DOHH2 (cell line): ENCODE data around the gene BRCA1.
A peak's percentile ranks its signal among the peaks of the same experiment; 100 is the strongest.
"Not testable (repeated sequence)": the region's sequence is repeated elsewhere in the genome, so short reads cannot be mapped to it uniquely, and the experiment has no call there.

Source experiments
- H3F3A ChIP-seq: fragments of 200-600 bp; sonication (generic), shearing (Covaris generic); 2 replicates; pipeline ENCODE4 v1.6.0; 2016; ENCODE audit warnings: antibody characterized with exemption, mild to moderate bottlenecking; ENCODE audit not compliant: control insufficient read depth, insufficient read depth
- H3K27ac ChIP-seq: fragments of 200-600 bp; sonication (generic); 2 replicates; pipeline ENCODE4 v1.5.1; 2014; ENCODE audit warnings: low read depth, mild to moderate bottlenecking, low read length, moderate library complexity
- H3K27me3 ChIP-seq: fragments of 200-600 bp; sonication (generic); 2 replicates; pipeline ENCODE4 v1.6.1; 2014; ENCODE audit warnings: mild to moderate bottlenecking, low read length, mixed read lengths; ENCODE audit not compliant: control insufficient read depth
- H3K36me3 ChIP-seq: fragments of 200-600 bp; sonication (generic); 2 replicates; pipeline ENCODE4 v1.6.1; 2014; ENCODE audit warnings: mild to moderate bottlenecking, low read length, moderate library complexity, mixed read lengths; ENCODE audit not compliant: control insufficient read depth
- H3K4me1 ChIP-seq: fragments of 200-600 bp; sonication (generic); 2 replicates; pipeline ENCODE4 v1.6.1; 2014; ENCODE audit warnings: mild to moderate bottlenecking, low read length, mixed read lengths; ENCODE audit not compliant: control insufficient read depth
- H3K4me2 ChIP-seq: fragments of 200-600 bp; sonication (generic); 2 replicates; pipeline ENCODE4 v1.6.0; 2014; ENCODE audit warnings: mild to moderate bottlenecking, low read length, moderate library complexity
- H3K4me3 ChIP-seq: fragments of 200-600 bp; sonication (generic); 2 replicates; pipeline ENCODE4 v1.5.1; 2014; ENCODE audit warnings: mild to moderate bottlenecking, low read length, mixed read lengths
- H3K79me2 ChIP-seq: fragments of 200-600 bp; sonication (generic); 2 replicates; pipeline ENCODE4 v1.6.1; 2014; ENCODE audit warnings: mild to moderate bottlenecking, low read length, mixed read lengths; ENCODE audit not compliant: control insufficient read depth
- H3K9me2 ChIP-seq: fragments of 200-600 bp; sonication (generic); replicated peaks from 2 replicates; pipeline ENCODE4 v1.6.1; 2014; ENCODE audit warnings: mild to moderate bottlenecking, low read length, mixed read lengths; ENCODE audit not compliant: control insufficient read depth
- H3K9me3 ChIP-seq: fragments of 200-600 bp; sonication (generic); 2 replicates; pipeline ENCODE4 v1.6.1; 2014; ENCODE audit warnings: antibody characterized with exemption, low read length, mixed read lengths; ENCODE audit not compliant: control insufficient read depth, insufficient read depth
- H4K20me1 ChIP-seq: fragments of 200-600 bp; sonication (generic); 2 replicates; pipeline ENCODE4 v1.6.0; 2014; ENCODE audit warnings: low read depth, mild to moderate bottlenecking, antibody characterized with exemption, low read length, moderate library complexity; ENCODE audit not compliant: control insufficient read depth, insufficient read depth
- EZH2phosphoT487 ChIP-seq: fragments of 200-600 bp; sonication (generic); IDR thresholded peaks from 2 replicates; pipeline ENCODE4 v1.6.1; 2017; ENCODE audit warnings: borderline replicate concordance, mild to moderate bottlenecking, antibody characterized with exemption, low read length, moderate library complexity, mixed read lengths
- TF ChIP-seq, protein P1 (sequence below): fragments of 200-600 bp; sonication (generic); IDR thresholded peaks from one replicate; pipeline ENCODE4 v1.5.1; 2014; ENCODE audit warnings: antibody characterized with exemption, mild to moderate bottlenecking, low read depth, low read length; ENCODE audit not compliant: poor library complexity, severe bottlenecking

The BRCA1 gene

DNA sequence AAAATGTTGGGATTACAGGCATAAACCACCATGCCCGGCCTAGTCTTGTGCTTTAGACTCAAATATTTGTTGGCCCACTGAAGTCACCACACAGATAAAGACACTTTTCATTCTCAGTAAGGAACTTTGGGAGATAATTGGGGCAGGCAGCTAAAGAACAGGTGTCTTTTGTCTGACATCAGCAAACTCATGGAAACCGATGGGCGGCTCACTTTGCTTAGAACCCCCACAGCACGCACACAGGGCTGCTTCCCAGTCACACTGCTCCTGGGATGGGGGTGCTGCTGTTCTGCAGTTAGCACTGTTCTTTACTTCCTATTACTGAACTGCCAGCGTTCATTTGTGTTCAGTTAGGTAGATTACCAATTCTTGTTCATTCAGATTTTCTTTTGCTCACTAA, 18.0 kb upstream of the BRCA1 start:
- H3K27ac ChIP-seq, result no peak overlapping the region
- no peaks in the 10 kb centered on the region for H3F3A ChIP-seq
- no peak for TF ChIP-seq EZH2phosphoT487
- TF ChIP-seq, protein P1, sequence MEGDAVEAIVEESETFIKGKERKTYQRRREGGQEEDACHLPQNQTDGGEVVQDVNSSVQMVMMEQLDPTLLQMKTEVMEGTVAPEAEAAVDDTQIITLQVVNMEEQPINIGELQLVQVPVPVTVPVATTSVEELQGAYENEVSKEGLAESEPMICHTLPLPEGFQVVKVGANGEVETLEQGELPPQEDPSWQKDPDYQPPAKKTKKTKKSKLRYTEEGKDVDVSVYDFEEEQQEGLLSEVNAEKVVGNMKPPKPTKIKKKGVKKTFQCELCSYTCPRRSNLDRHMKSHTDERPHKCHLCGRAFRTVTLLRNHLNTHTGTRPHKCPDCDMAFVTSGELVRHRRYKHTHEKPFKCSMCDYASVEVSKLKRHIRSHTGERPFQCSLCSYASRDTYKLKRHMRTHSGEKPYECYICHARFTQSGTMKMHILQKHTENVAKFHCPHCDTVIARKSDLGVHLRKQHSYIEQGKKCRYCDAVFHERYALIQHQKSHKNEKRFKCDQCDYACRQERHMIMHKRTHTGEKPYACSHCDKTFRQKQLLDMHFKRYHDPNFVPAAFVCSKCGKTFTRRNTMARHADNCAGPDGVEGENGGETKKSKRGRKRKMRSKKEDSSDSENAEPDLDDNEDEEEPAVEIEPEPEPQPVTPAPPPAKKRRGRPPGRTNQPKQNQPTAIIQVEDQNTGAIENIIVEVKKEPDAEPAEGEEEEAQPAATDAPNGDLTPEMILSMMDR, result no peak
- H3K79me2 ChIP-seq, result no peaks in the 10 kb centered on the region
- no peaks in the 10 kb centered on the region for H3K27me3 ChIP-seq
- peaks cover 14% of the 10 kb centered on the region for H3K4me1 ChIP-seq
- H3K4me3 ChIP-seq, result no peak overlapping the region
- no peak overlapping the region for H3K4me2 ChIP-seq
- H3K9me2 ChIP-seq, result no peaks in the 10 kb centered on the region
- 0 out of 2 replicates have a peak, but pooled peaks cover 4% of the 10 kb centered on the region for H3K36me3 ChIP-seq
- no peaks in the 10 kb centered on the region for H3K9me3 ChIP-seq
- H4K20me1 ChIP-seq, result no peaks in the 10 kb centered on the region

DNA sequence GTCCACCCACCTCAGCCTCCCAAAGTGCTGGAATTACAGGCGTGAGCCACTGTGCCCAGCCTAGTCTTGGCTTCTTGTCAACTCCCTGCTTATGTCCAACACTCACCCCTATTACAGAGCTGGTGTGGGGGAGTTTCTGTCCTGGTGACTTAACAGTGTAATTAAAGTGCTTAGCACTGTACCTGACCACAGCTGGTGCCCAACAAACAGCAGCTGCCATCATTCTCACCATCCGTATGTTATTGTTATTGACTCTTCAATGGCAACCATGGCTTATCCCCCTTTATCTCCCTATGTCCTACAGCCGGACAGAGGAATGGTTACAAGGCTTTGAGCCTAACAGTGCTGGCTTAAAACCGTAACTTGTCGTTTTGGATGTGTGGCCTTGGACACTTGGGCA, 17.0 kb upstream of the BRCA1 start:
- 0 out of 2 replicates have a peak, but pooled peaks cover 4% of the 10 kb centered on the region for H3K36me3 ChIP-seq
- H4K20me1 ChIP-seq, result no peaks in the 10 kb centered on the region
- H3K4me2 ChIP-seq, result no peak overlapping the region
- no peaks in the 10 kb centered on the region for H3K9me2 ChIP-seq
- TF ChIP-seq, protein P1, result no peak
- no peak for TF ChIP-seq EZH2phosphoT487
- no peaks in the 10 kb centered on the region for H3K9me3 ChIP-seq
- no peaks in the 10 kb centered on the region for H3F3A ChIP-seq
- H3K27me3 ChIP-seq, result no peaks in the 10 kb centered on the region
- no peak overlapping the region for H3K27ac ChIP-seq
- H3K79me2 ChIP-seq, result no peaks in the 10 kb centered on the region
- no peak overlapping the region for H3K4me3 ChIP-seq
- H3K4me1 ChIP-seq, result peaks cover 14% of the 10 kb centered on the region

DNA sequence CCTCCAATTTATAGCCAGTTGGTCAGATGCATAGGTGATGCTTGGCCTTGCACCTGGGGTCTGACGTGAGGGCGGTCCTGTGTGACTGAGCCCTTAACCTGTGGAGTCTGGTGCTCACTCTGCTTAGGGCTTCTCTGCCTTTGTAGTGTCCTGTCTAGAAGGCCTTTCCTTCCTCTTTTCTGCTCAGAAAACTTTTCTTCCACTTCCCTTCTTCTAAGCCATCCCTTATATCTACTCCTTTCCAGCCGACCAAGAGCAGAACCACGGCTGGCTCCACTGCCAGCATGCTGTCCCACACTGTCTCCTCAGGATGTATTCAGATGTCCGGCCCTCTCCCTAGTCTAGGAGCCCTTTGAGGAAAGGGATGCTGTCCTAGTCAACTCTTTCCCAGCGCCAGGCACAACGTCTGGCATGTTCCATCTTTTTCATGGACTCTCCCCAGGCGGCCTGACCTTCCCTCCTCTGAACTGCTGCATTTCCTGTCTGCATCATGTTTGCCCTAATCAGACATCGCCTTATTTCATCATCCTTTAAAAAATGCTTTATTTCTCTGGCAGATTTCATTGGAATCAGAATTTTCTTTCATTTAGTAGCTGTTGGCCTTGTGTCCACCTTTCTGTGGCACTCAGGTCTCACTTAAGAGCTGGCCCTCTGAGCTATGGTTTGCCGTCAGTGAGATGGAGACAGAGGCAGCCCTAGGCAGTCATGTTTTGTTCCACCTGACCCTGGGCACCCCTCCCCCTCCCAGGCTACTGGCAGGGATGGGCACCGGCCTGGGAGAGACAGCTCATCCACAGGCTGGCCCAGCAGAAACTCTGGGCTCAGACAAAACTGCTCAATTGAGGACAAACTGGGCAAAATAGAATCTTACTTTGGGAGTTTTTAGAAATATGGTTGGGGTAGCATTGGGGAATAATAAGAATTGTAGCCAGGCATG, 15.5 kb upstream of the BRCA1 start:
- Histone ChIP-seq H3K79me2 (0 out of 2 replicates have a peak, but pooled peaks cover 1% of the 10 kb centered on the region), H3K9me3 (no peaks in the 10 kb centered on the region), H3K4me2 (no peak overlapping the region), H3K4me1 (peaks cover 28% of the 10 kb centered on the region), H3K4me3 (no peak overlapping the region), H3K9me2 (no peaks in the 10 kb centered on the region), H3K27ac (no peak overlapping the region), H3F3A (no peaks in the 10 kb centered on the region), H4K20me1 (no peaks in the 10 kb centered on the region), H3K27me3 (no peaks in the 10 kb centered on the region), H3K36me3 (peaks cover 5% of the 10 kb centered on the region)
- TF ChIP-seq, protein P1, result no peak
- no peak for TF ChIP-seq EZH2phosphoT487

DNA sequence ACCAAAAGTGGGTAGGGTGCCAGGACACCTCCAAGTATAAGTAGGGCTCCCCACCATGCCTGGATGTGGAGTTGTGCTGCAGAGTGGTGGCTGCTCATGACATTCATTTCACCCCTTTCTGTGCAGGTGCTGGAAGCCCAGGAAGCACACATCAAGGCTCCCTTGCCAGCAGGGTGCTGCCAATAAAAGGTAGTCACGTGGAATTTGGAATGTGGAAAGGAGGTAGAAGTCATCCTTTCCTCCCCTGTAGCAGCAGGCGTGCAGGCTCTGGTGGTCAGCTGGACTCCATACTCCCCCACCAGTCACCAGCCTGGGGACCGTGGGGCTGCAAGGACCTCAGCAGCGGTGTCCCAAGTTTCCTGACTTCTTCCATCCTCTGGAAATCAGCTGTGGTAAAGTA, 13.4 kb upstream of the BRCA1 start:
- H3K4me1 ChIP-seq, result peaks cover 42% of the 10 kb centered on the region
- H3K4me3 ChIP-seq, H3F3A ChIP-seq, H3K9me2 ChIP-seq, H3K4me2 ChIP-seq, H3K27ac ChIP-seq, H3K9me3 ChIP-seq, H4K20me1 ChIP-seq, H3K79me2 ChIP-seq, H3K27me3 ChIP-seq: not testable (repeated sequence)
- H3K36me3 ChIP-seq, result peaks cover 25% of the 10 kb centered on the region

DNA sequence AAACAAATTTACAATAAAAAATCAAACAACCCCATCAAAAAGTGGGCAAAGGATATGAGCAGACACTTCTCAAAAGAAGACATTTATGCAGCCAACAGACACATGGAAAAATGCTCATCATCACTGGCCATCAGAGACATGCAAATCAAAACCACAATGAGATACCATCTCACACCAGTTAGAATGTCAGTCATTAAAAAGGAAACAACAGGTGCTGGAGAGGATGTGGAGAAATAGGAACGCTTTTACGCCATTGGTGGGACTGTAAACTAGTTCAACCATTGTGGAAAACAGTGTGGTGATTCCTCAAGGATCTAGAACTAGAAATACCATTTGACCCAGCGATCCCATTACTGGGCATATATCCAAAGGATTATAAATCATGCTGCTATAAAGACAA, 11.4 kb upstream of the BRCA1 start:
- not testable (repeated sequence) for H4K20me1 ChIP-seq, H3K9me3 ChIP-seq, H3K9me2 ChIP-seq, H3F3A ChIP-seq, H3K4me3 ChIP-seq, H3K27me3 ChIP-seq, H3K79me2 ChIP-seq
- Histone ChIP-seq H3K27ac (peak overlapping the region; percentile 54), H3K36me3 (peaks cover 35% of the 10 kb centered on the region), H3K4me2 (peak overlapping the region; percentile 39; the same call in 1 of the 2 replicates), H3K4me1 (peaks cover 49% of the 10 kb centered on the region)
